ENCODE data around the gene ZNF175. TPM values are rescaled to one million over a fixed set of nuclear protein-coding genes. Genes with fewer than 3 reads are reported as not detected.

ZNF175 gene
- total and polyA plus RNA-seq, 2 experiments from 2014 or later = 2.3 to 6.3 TPM

GRCh38 chr19:51552608-51552995 is 18.5 kb upstream of the ZNF175 start:
- peaks cover 12% of the 10 kb centered on the region for H3K4me1 ChIP-seq (ENCODE audit: insufficient read depth)
- no peak overlapping the region for H3K27ac ChIP-seq (ENCODE audit: low read depth)
- no peaks in the 10 kb centered on the region for H3K79me2 ChIP-seq (replicated peaks; ENCODE audit: insufficient read depth)
- H3F3A ChIP-seq (replicated peaks; ENCODE audit: low read depth) = no peaks in the 10 kb centered on the region
- Mint-ChIP-seq H3K36me3 (ENCODE audit: low read depth) (peaks cover 4% of the 10 kb centered on the region; the same call in 1 of the 3 replicates), H3K9me3 (peaks cover 67% of the 10 kb centered on the region), H3K27ac (no peak overlapping the region), H3K4me1 (peaks cover 7% of the 10 kb centered on the region; the same call in 1 of the 3 replicates), H3K4me3 (0 out of 3 replicates have a peak overlapping the region, but pooled peaks have one; percentile 20), H3K27me3 (ENCODE audit: insufficient read depth, low read depth, poor library complexity) (peaks cover 7% of the 10 kb centered on the region)
- DNase-seq (ENCODE audit: low spot score) = no peak
- H3K4me3 ChIP-seq = peak overlapping the region; percentile 48; the same call in 1 of the 2 replicates
- 0 out of 2 replicates have a peak overlapping the region, but pooled peaks have one; percentile 76 for H2AFZ ChIP-seq
- H4K20me1 ChIP-seq (replicated peaks; ENCODE audit: insufficient read depth) = no peaks in the 10 kb centered on the region
- ATAC-seq = no peak
- H3K4me2 ChIP-seq = peak overlapping the region; percentile 61
- TF ChIP-seq POLR2AphosphoS5 (IDR thresholded peaks at IDR 0.05; ENCODE audit: low read depth) (no peak), CTCF (conservative IDR thresholded peaks at IDR 0.05; ENCODE audit: low read depth in 2 of 2) (no peak), ZNF331 (CRISPR knock-in tag; IDR thresholded peaks at IDR 0.05; ENCODE audit: low read depth) (no peak), ETS1 (IDR thresholded peaks at IDR 0.05) (no peak), REST (IDR thresholded peaks at IDR 0.05; ENCODE audit: unreplicated experiment) (no peak), ZNF462 (CRISPR knock-in tag; IDR thresholded peaks at IDR 0.05) (no peak), CREB1 (CRISPR knock-in tag; IDR thresholded peaks at IDR 0.05; ENCODE audit: low read depth) (no peak), NANOG (IDR thresholded peaks at IDR 0.05; ENCODE audit: borderline replicate concordance) (no peak), EZH2phosphoT487 (IDR thresholded peaks at IDR 0.05; ENCODE audit: unreplicated experiment) (no peak), ZNF114 (CRISPR knock-in tag; IDR thresholded peaks at IDR 0.05) (no peak), EZH2 (IDR thresholded peaks at IDR 0.05; ENCODE audit: low read depth, unreplicated experiment) (no peak), JUNB (IDR thresholded peaks at IDR 0.05; ENCODE audit: unreplicated experiment) (no peak), STAT1 (IDR thresholded peaks at IDR 0.05; ENCODE audit: unreplicated experiment) (no peak)
- H3K36me3 ChIP-seq (ENCODE audit: insufficient read depth) = no peaks in the 10 kb centered on the region
- H3K27me3 ChIP-seq (ENCODE audit: insufficient read depth) = no peaks in the 10 kb centered on the region
- no peaks in the 10 kb centered on the region for H3K9me2 ChIP-seq (ENCODE audit: insufficient read depth)
